CD4-positive, CD25-positive, alpha-beta regulatory T cell (primary cell): ENCODE data around the gene PAM. TPM values are rescaled to one million over a fixed set of nuclear protein-coding genes. Genes with fewer than 3 reads are reported as not detected.

ENCODE experiments used
- ATAC-seq, 2 donors: fragments of 150-1000 bp; cut with Tn5 transposase; one replicate each; pipeline ENCODE4 v1.10.0; 2021; ENCODE audit warnings: low read depth in 2 of 2, moderate number of reproducible peaks in 2 of 2, moderate library complexity in 1 of 2
- DNase-seq, 3 donors: peaks; one replicate each; pipeline versions ENCODE4 v3.0.0 to v3.0.0-alpha.2; 2012 to 2022; ENCODE audit warnings: mixed read lengths in 1 of 3
- H3K27ac ChIP-seq: one replicate; pipeline ENCODE4 v1.7.0; 2013; ENCODE audit warnings: mild to moderate bottlenecking, low read length; ENCODE audit not compliant: insufficient read depth, poor library complexity, severe bottlenecking
- H3K27me3 ChIP-seq: one replicate; pipeline ENCODE4 v1.7.0; 2013; ENCODE audit warnings: low read length; ENCODE audit not compliant: control insufficient read depth, insufficient read depth
- H3K36me3 ChIP-seq: one replicate; pipeline ENCODE4 v1.7.0; 2013; ENCODE audit warnings: mild to moderate bottlenecking, low read length, moderate library complexity; ENCODE audit not compliant: control insufficient read depth, insufficient read depth
- H3K4me1 ChIP-seq: 2 replicates; pipeline ENCODE4 v1.7.0; 2013; ENCODE audit warnings: mild to moderate bottlenecking, low read length; ENCODE audit not compliant: insufficient read depth, control insufficient read depth, poor library complexity, severe bottlenecking
- H3K4me3 ChIP-seq: one replicate; pipeline ENCODE4 v1.7.0; 2013; ENCODE audit warnings: low read depth, mild to moderate bottlenecking, low read length, moderate library complexity
- H3K9me3 ChIP-seq, 2 experiments: 1 replicate in 1 of 2; 2 replicates in 1 of 2; pipeline ENCODE4 v1.7.0; 2013; ENCODE audit warnings: low read length in 2 of 2, mild to moderate bottlenecking in 1 of 2, moderate library complexity in 1 of 2; ENCODE audit not compliant: control insufficient read depth in 2 of 2
- H3K27ac Mint-ChIP-seq, 3 donors: one replicate each; pipeline ENCODE4 v1.8.0; 2020 to 2022; ENCODE audit warnings: mild to moderate bottlenecking in 3 of 3, mixed read lengths in 3 of 3, moderate library complexity in 2 of 3
- H3K27me3 Mint-ChIP-seq: one replicate; pipeline ENCODE4 v1.8.0; 2022; ENCODE audit warnings: mild to moderate bottlenecking, mixed read lengths
- H3K36me3 Mint-ChIP-seq: one replicate; pipeline ENCODE4 v1.8.0; 2020; ENCODE audit warnings: mixed read lengths
- H3K4me1 Mint-ChIP-seq, 4 donors: one replicate each; pipeline ENCODE4 v1.8.0; 2020 to 2022; ENCODE audit warnings: mixed read lengths in 4 of 4, mild to moderate bottlenecking in 1 of 4
- H3K4me3 Mint-ChIP-seq, 4 donors: one replicate each; pipeline ENCODE4 v1.8.0; 2020 to 2022; ENCODE audit warnings: mild to moderate bottlenecking in 4 of 4, mixed read lengths in 4 of 4, moderate library complexity in 3 of 4
- H3K9me3 Mint-ChIP-seq, 7 donors: one replicate each; pipeline ENCODE4 v1.8.0; 2020 to 2022; ENCODE audit warnings: mixed read lengths in 7 of 7, mild to moderate bottlenecking in 3 of 7, moderate library complexity in 2 of 7
- polyA plus RNA-seq, 4 donors: library from polyadenylated mRNA; unstranded; fragments of 300-500 nt; fragmentation: Illumina TruSeq; gene quantifications; one replicate each; pipeline ENCODE4 v1.2.3, GENCODE V29; 2021
- total RNA-seq: library from RNA; stranded (reverse); gene quantifications from one replicate; pipeline ENCODE4 v1.2.3, GENCODE V29; 2022

PAM gene
- total and polyA plus RNA-seq, 5 donors from 2014 or later = 22.9 to 60.0 (median 34.7) TPM

GRCh38 chr5:102719886-102720285 lies 35.2 kb upstream of the PAM start:
- H3K9me3 Mint-ChIP-seq = peaks cover 0 to 12% (median 2%) of the 10 kb centered on the region in 7 donors
- peaks cover 5% of the 10 kb centered on the region for H3K27me3 ChIP-seq
- no peaks in the 10 kb centered on the region for H3K36me3 Mint-ChIP-seq
- peaks cover 5 to 6% of the 10 kb centered on the region in 2 experiments for H3K9me3 ChIP-seq
- H3K4me3 Mint-ChIP-seq = no peak overlapping the region
- no peak overlapping the region for H3K27ac ChIP-seq
- H3K4me3 ChIP-seq = no peak overlapping the region
- H3K27ac Mint-ChIP-seq = no peak overlapping the region
- peaks cover 20% of the 10 kb centered on the region for H3K27me3 Mint-ChIP-seq
- H3K4me1 ChIP-seq = no peaks in the 10 kb centered on the region
- DNase-seq (no peak), ATAC-seq (no peak)
- no peaks in the 10 kb centered on the region for H3K36me3 ChIP-seq
- H3K4me1 Mint-ChIP-seq = peaks cover 0 to 6% (median 0%) of the 10 kb centered on the region in 4 donors

GRCh38 chr5:102720969-102721368 lies 34.1 kb upstream of the PAM start:
- peaks cover 0 to 12% (median 2%) of the 10 kb centered on the region in 7 donors for H3K9me3 Mint-ChIP-seq

GRCh38 chr5:102722931-102723330 lies 32.2 kb upstream of the PAM start:
- Mint-ChIP-seq H3K9me3 (peaks cover 0 to 12% (median 2%) of the 10 kb centered on the region in 7 donors), H3K4me3 (no peak overlapping the region), H3K4me1 (no peaks in the 10 kb centered on the region), H3K27ac (no peak overlapping the region), H3K27me3 (peaks cover 25% of the 10 kb centered on the region), H3K36me3 (no peaks in the 10 kb centered on the region)
- H3K4me1 ChIP-seq = no peaks in the 10 kb centered on the region
- DNase-seq = no peak
- no peaks in the 10 kb centered on the region for H3K36me3 ChIP-seq
- H3K27me3 ChIP-seq = peaks cover 15% of the 10 kb centered on the region
- H3K27ac ChIP-seq = no peak overlapping the region
- ATAC-seq = no peak
- H3K4me3 ChIP-seq = no peak overlapping the region
- H3K9me3 ChIP-seq = peaks cover 5 to 6% of the 10 kb centered on the region in 2 experiments

More at GRCh38 chr5:102720969-102721368, 34.1 kb upstream of the PAM start:
- no peaks in the 10 kb centered on the region for H3K36me3 ChIP-seq
- Mint-ChIP-seq H3K4me1 (no peaks in the 10 kb centered on the region), H3K36me3 (no peaks in the 10 kb centered on the region), H3K27me3 (peaks cover 20% of the 10 kb centered on the region), H3K4me3 (no peak overlapping the region), H3K27ac (no peak overlapping the region)
- peaks cover 5 to 6% of the 10 kb centered on the region in 2 experiments for H3K9me3 ChIP-seq
- no peak overlapping the region for H3K4me3 ChIP-seq
- ATAC-seq = no peak
- no peaks in the 10 kb centered on the region for H3K4me1 ChIP-seq
- no peak overlapping the region for H3K27ac ChIP-seq
- no peak for DNase-seq
- peaks cover 7% of the 10 kb centered on the region for H3K27me3 ChIP-seq

GRCh38 chr5:102731693-102732092 lies 23.4 kb upstream of the PAM start:
- no peaks in the 10 kb centered on the region for H3K36me3 Mint-ChIP-seq
- H3K4me1 ChIP-seq = no peaks in the 10 kb centered on the region
- DNase-seq (no peak), ATAC-seq (no peak)
- peaks cover 8% of the 10 kb centered on the region for H3K27me3 ChIP-seq
- no peaks in the 10 kb centered on the region for H3K36me3 ChIP-seq
- H3K4me3 Mint-ChIP-seq = no peak overlapping the region
- H3K4me3 ChIP-seq = no peak overlapping the region
- H3K27ac ChIP-seq = no peak overlapping the region
- no peak overlapping the region for H3K27ac Mint-ChIP-seq
- H3K9me3 Mint-ChIP-seq = no peaks in the 10 kb centered on the region
- no peaks in the 10 kb centered on the region for H3K4me1 Mint-ChIP-seq
- peaks cover 26% of the 10 kb centered on the region for H3K27me3 Mint-ChIP-seq
- no peaks in the 10 kb centered on the region for H3K9me3 ChIP-seq

GRCh38 chr5:102733534-102733933 lies 21.6 kb upstream of the PAM start:
- Histone ChIP-seq H3K4me3 (no peak overlapping the region), H3K4me1 (no peaks in the 10 kb centered on the region), H3K27ac (no peak overlapping the region), H3K36me3 (no peaks in the 10 kb centered on the region), H3K27me3 (peaks cover 11% of the 10 kb centered on the region), H3K9me3 (no peaks in the 10 kb centered on the region)
- Mint-ChIP-seq H3K9me3 (no peaks in the 10 kb centered on the region), H3K27me3 (peaks cover 24% of the 10 kb centered on the region), H3K4me1 (no peaks in the 10 kb centered on the region), H3K27ac (peak overlapping the region in 1 of 3 donors; percentile 59), H3K36me3 (no peaks in the 10 kb centered on the region), H3K4me3 (no peak overlapping the region)
- ATAC-seq = no peak
- DNase-seq = no peak

GRCh38 chr5:102737161-102737560 lies 17.9 kb upstream of the PAM start:
- no peaks in the 10 kb centered on the region for H3K4me1 ChIP-seq
- H3K36me3 ChIP-seq = no peaks in the 10 kb centered on the region
- no peaks in the 10 kb centered on the region for H3K36me3 Mint-ChIP-seq
- peaks cover 7% of the 10 kb centered on the region for H3K27me3 ChIP-seq
- peaks cover 16% of the 10 kb centered on the region for H3K27me3 Mint-ChIP-seq
- no peak overlapping the region for H3K4me3 ChIP-seq
- DNase-seq (no peak), ATAC-seq (no peak)
- no peak overlapping the region for H3K27ac ChIP-seq
- H3K4me3 Mint-ChIP-seq = no peak overlapping the region
- H3K9me3 Mint-ChIP-seq = no peaks in the 10 kb centered on the region
- no peak overlapping the region for H3K27ac Mint-ChIP-seq
- no peaks in the 10 kb centered on the region for H3K4me1 Mint-ChIP-seq
- H3K9me3 ChIP-seq = no peaks in the 10 kb centered on the region

GRCh38 chr5:102737805-102738469 lies 17.2 kb upstream of the PAM start:
- DNase-seq (no peak), ATAC-seq (no peak)
- H3K4me1 Mint-ChIP-seq = no peaks in the 10 kb centered on the region
- H3K36me3 Mint-ChIP-seq = no peaks in the 10 kb centered on the region
- H3K27me3 ChIP-seq = peaks cover 6% of the 10 kb centered on the region
- H3K9me3 ChIP-seq = no peaks in the 10 kb centered on the region
- no peaks in the 10 kb centered on the region for H3K4me1 ChIP-seq
- no peak overlapping the region for H3K4me3 ChIP-seq
- H3K27ac ChIP-seq = no peak overlapping the region
- H3K36me3 ChIP-seq = no peaks in the 10 kb centered on the region
- H3K27ac Mint-ChIP-seq = no peak overlapping the region
- H3K27me3 Mint-ChIP-seq = peaks cover 16% of the 10 kb centered on the region
- H3K9me3 Mint-ChIP-seq = no peaks in the 10 kb centered on the region
- H3K4me3 Mint-ChIP-seq = no peak overlapping the region

- no peaks in the 10 kb centered on the region for H3K4me1 Mint-ChIP-seq
- H3K9me3 ChIP-seq = no peaks in the 10 kb centered on the region
- peaks cover 6% of the 10 kb centered on the region for H3K27me3 ChIP-seq
- no peaks in the 10 kb centered on the region for H3K36me3 Mint-ChIP-seq
- H3K27ac ChIP-seq = no peak overlapping the region
- no peaks in the 10 kb centered on the region for H3K4me1 ChIP-seq
- H3K9me3 Mint-ChIP-seq = no peaks in the 10 kb centered on the region
- H3K4me3 Mint-ChIP-seq = no peak overlapping the region
- H3K27me3 Mint-ChIP-seq = peaks cover 6% of the 10 kb centered on the region
- H3K4me3 ChIP-seq = no peak overlapping the region
- no peak for ATAC-seq
- DNase-seq = no peak
- H3K27ac Mint-ChIP-seq = no peak overlapping the region
- no peaks in the 10 kb centered on the region for H3K36me3 ChIP-seq
These were observed 14.6 kb upstream of the PAM start for GRCh38 chr5:102740515-102740914.
